ENCODE measurements around the gene RAB17. TPM values are rescaled to one million over a fixed set of nuclear protein-coding genes. Genes with fewer than 3 reads are reported as not detected.

The RAB17 gene
- total RNA-seq, 1 experiment from 2014 or later, result 60.9 TPM

DNA sequence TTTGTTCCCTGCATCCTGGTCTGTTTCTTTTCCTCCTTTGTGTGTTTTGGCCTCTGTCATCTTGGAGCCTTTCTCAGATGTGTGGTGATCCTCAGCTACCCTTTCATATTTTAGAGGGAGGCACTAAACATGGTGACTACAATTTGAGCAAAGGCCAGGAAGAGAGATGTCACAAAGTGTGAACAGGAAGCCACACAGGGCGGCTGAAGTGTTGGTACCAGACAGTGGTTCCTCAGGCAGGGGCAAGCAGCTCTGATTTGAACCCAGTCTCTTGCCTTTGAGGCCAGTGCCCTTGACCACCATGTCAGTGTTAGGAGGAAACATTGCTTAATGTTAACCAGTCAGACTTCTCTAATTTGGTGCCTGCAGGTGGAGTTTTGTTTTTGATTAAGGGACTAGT lies 46.0 kb upstream of the RAB17 start:
- TF ChIP-seq, protein P1, sequence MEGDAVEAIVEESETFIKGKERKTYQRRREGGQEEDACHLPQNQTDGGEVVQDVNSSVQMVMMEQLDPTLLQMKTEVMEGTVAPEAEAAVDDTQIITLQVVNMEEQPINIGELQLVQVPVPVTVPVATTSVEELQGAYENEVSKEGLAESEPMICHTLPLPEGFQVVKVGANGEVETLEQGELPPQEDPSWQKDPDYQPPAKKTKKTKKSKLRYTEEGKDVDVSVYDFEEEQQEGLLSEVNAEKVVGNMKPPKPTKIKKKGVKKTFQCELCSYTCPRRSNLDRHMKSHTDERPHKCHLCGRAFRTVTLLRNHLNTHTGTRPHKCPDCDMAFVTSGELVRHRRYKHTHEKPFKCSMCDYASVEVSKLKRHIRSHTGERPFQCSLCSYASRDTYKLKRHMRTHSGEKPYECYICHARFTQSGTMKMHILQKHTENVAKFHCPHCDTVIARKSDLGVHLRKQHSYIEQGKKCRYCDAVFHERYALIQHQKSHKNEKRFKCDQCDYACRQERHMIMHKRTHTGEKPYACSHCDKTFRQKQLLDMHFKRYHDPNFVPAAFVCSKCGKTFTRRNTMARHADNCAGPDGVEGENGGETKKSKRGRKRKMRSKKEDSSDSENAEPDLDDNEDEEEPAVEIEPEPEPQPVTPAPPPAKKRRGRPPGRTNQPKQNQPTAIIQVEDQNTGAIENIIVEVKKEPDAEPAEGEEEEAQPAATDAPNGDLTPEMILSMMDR (IDR thresholded peaks at IDR 0.05; ENCODE audit: insufficient read depth in 1 of 2, low read depth in 1 of 2, low read length in 1 of 2, severe bottlenecking in 1 of 2, unreplicated experiment in 1 of 2), result no peak
- Histone ChIP-seq H3K36me3 (ENCODE audit: control insufficient read depth, insufficient read depth, low read length) (no peaks in the 10 kb centered on the region), H3K4me3 (ENCODE audit: low read depth, low read length) (no peak overlapping the region), H3K4me1 (no peaks in the 10 kb centered on the region), H3K9me3 (0 out of 2 replicates have a peak, but pooled peaks cover 3% of the 10 kb centered on the region), H3K27me3 (replicated peaks; ENCODE audit: control insufficient read depth, insufficient read depth, low read length) (no peaks in the 10 kb centered on the region)
- Mint-ChIP-seq H3K9me3 (ENCODE audit: unreplicated experiment) (peaks cover 9% of the 10 kb centered on the region), H3K27ac (ENCODE audit: unreplicated experiment) (no peak overlapping the region), H3K36me3 (ENCODE audit: insufficient read depth, unreplicated experiment) (peaks cover 5% of the 10 kb centered on the region), H3K27me3 (ENCODE audit: insufficient read depth, unreplicated experiment) (no peaks in the 10 kb centered on the region), H3K4me3 (ENCODE audit: unreplicated experiment) (no peak overlapping the region), H3K4me1 (ENCODE audit: low read depth, unreplicated experiment) (no peaks in the 10 kb centered on the region)
- no peak for DNase-seq
- BruUV-seq (replicated peaks), result no TSS peak
- ChIA-PET CTCF (no interaction called here), POLR2A (no interaction called here)
- intact Hi-C loops (cut with micrococcal nuclease; ENCODE audit: unreplicated experiment), result no loop called here

- Histone ChIP-seq H3K4me1 (no peaks in the 10 kb centered on the region; the same call in 1 of the 2 replicates), H3K4me3 (ENCODE audit: low read depth, low read length) (no peak overlapping the region), H3K9me3 (0 out of 2 replicates have a peak, but pooled peaks cover 3% of the 10 kb centered on the region), H3K27me3 (replicated peaks; ENCODE audit: control insufficient read depth, insufficient read depth, low read length) (no peaks in the 10 kb centered on the region), H3K36me3 (ENCODE audit: control insufficient read depth, insufficient read depth, low read length) (no peaks in the 10 kb centered on the region)
- Mint-ChIP-seq H3K4me3 (ENCODE audit: unreplicated experiment) (no peak overlapping the region), H3K9me3 (ENCODE audit: unreplicated experiment) (peaks cover 9% of the 10 kb centered on the region), H3K4me1 (ENCODE audit: low read depth, unreplicated experiment) (no peaks in the 10 kb centered on the region), H3K27me3 (ENCODE audit: insufficient read depth, unreplicated experiment) (no peaks in the 10 kb centered on the region), H3K36me3 (ENCODE audit: insufficient read depth, unreplicated experiment) (no peaks in the 10 kb centered on the region), H3K27ac (ENCODE audit: unreplicated experiment) (no peak overlapping the region)
- CTCF ChIA-PET, result no interaction called here
- intact Hi-C loops (cut with micrococcal nuclease; ENCODE audit: unreplicated experiment), result no loop called here
- DNase-seq, result no peak
- POLR2A ChIA-PET, result no interaction called here
- BruUV-seq (replicated peaks), result no TSS peak
- TF ChIP-seq, protein P1 (IDR thresholded peaks at IDR 0.05; ENCODE audit: insufficient read depth in 1 of 2, low read depth in 1 of 2, low read length in 1 of 2, severe bottlenecking in 1 of 2, unreplicated experiment in 1 of 2), result no peak
Observed at GRCh38 chr2:237633061-237633561, 42.6 kb upstream of the RAB17 start.

GRCh38 chr2:237631801-237632585 lies 41.5 kb upstream of the RAB17 start:
- BruUV-seq (replicated peaks), result no TSS peak

More at GRCh38 chr2:237631801-237632585, 41.5 kb upstream of the RAB17 start:
- H3K4me3 Mint-ChIP-seq (ENCODE audit: unreplicated experiment), result no peak overlapping the region
- no peaks in the 10 kb centered on the region for H3K36me3 ChIP-seq (ENCODE audit: control insufficient read depth, insufficient read depth, low read length)
- TF ChIP-seq, protein P1 (IDR thresholded peaks at IDR 0.05; ENCODE audit: insufficient read depth in 1 of 2, low read depth in 1 of 2, low read length in 1 of 2, severe bottlenecking in 1 of 2, unreplicated experiment in 1 of 2), result no peak
- ChIA-PET CTCF (no interaction called here), POLR2A (no interaction called here)
- peaks cover 9% of the 10 kb centered on the region for H3K9me3 Mint-ChIP-seq (ENCODE audit: unreplicated experiment)
- 0 out of 2 replicates have a peak, but pooled peaks cover 3% of the 10 kb centered on the region for H3K9me3 ChIP-seq
- no peaks in the 10 kb centered on the region for H3K36me3 Mint-ChIP-seq (ENCODE audit: insufficient read depth, unreplicated experiment)
- H3K27ac Mint-ChIP-seq (ENCODE audit: unreplicated experiment), result no peak overlapping the region
- intact Hi-C loops (cut with micrococcal nuclease; ENCODE audit: unreplicated experiment), result no loop called here
- no peaks in the 10 kb centered on the region for H3K4me1 Mint-ChIP-seq (ENCODE audit: low read depth, unreplicated experiment)
- no peaks in the 10 kb centered on the region; the same call in 1 of the 2 replicates for H3K4me1 ChIP-seq
- H3K4me3 ChIP-seq (ENCODE audit: low read depth, low read length), result no peak overlapping the region
- no peaks in the 10 kb centered on the region for H3K27me3 Mint-ChIP-seq (ENCODE audit: insufficient read depth, unreplicated experiment)
- DNase-seq, result no peak
- H3K27me3 ChIP-seq (replicated peaks; ENCODE audit: control insufficient read depth, insufficient read depth, low read length), result no peaks in the 10 kb centered on the region
